CD14-positive monocyte (primary cell): ENCODE data around the gene APBA3. TPM values are rescaled to one million over a fixed set of nuclear protein-coding genes. Genes with fewer than 3 reads are reported as not detected.

Source experiments
- DNase-seq, 3 donors: peaks; one replicate each; pipeline ENCODE4 v3.0.0-alpha.2; 2011 to 2022
- H2AFZ ChIP-seq: 2 replicates; pipeline ENCODE4 v1.6.0; 2012; ENCODE audit warnings: mild to moderate bottlenecking, low read depth, low read length, inconsistent platforms; ENCODE audit not compliant: insufficient read depth, poor library complexity, severe bottlenecking
- H3K27ac ChIP-seq, 2 donors: 1 replicate in 1 of 2; 2 replicates in 1 of 2; pipeline ENCODE4 v1.5.1; 2012 to 2013; ENCODE audit warnings: low read length in 2 of 2, control low read depth in 1 of 2, inconsistent platforms in 1 of 2, low read depth in 1 of 2, mild to moderate bottlenecking in 1 of 2
- H3K27me3 ChIP-seq, 2 donors: one replicate each; pipeline versions ENCODE4 v1.6.0 to v1.6.1; 2011 to 2013; ENCODE audit warnings: low read length in 2 of 2; ENCODE audit not compliant: control insufficient read depth in 2 of 2, insufficient read depth in 2 of 2
- H3K36me3 ChIP-seq, 2 donors: replicated peaks in 1 of 2; 1 replicate in 1 of 2; 2 replicates in 1 of 2; pipeline versions ENCODE4 v1.5.1 to v1.6.1; 2012 to 2013; ENCODE audit warnings: low read length in 2 of 2, control low read depth in 1 of 2, inconsistent platforms in 1 of 2, mild to moderate bottlenecking in 1 of 2; ENCODE audit not compliant: insufficient read depth in 2 of 2, control insufficient read depth in 1 of 2
- H3K4me1 ChIP-seq, 2 donors: 1 replicate in 1 of 2; 2 replicates in 1 of 2; pipeline versions ENCODE4 v1.5.1 to v1.6.1; 2012 to 2013; ENCODE audit warnings: low read length in 2 of 2, control low read depth in 1 of 2, inconsistent platforms in 1 of 2, mild to moderate bottlenecking in 1 of 2, moderate library complexity in 1 of 2; ENCODE audit not compliant: insufficient read depth in 2 of 2, control insufficient read depth in 1 of 2
- H3K4me2 ChIP-seq: replicated peaks from 2 replicates; pipeline ENCODE3; 2012; ENCODE audit warnings: low read length, moderate library complexity, mild to moderate bottlenecking; ENCODE audit not compliant: poor library complexity, severe bottlenecking; ENCODE audit errors: extremely low read depth
- H3K4me3 ChIP-seq, 3 experiments: fragments of 200-600 bp in 1 of 3; sonication (generic) in 1 of 3; replicated peaks in 1 of 3; 1 replicate in 2 of 3; 2 replicates in 1 of 3; pipeline ENCODE4 v1.5.1; 2011 to 2013; ENCODE audit warnings: low read length in 3 of 3, mild to moderate bottlenecking in 3 of 3, control low read depth in 2 of 3, low read depth in 2 of 3, inconsistent platforms in 1 of 3, moderate library complexity in 1 of 3
- H3K79me2 ChIP-seq: 2 replicates; pipeline ENCODE4 v1.6.0; 2012; ENCODE audit warnings: mild to moderate bottlenecking, control low read depth, inconsistent platforms, low read length, moderate library complexity; ENCODE audit not compliant: insufficient read depth
- H3K9ac ChIP-seq: 2 replicates; pipeline ENCODE4 v1.6.0; 2017; ENCODE audit warnings: low read length, mild to moderate bottlenecking; ENCODE audit not compliant: insufficient read depth, poor library complexity, severe bottlenecking
- H3K9me3 ChIP-seq, 2 donors: replicated peaks in 1 of 2; 1 replicate in 1 of 2; 2 replicates in 1 of 2; pipeline versions ENCODE4 v1.5.1 to v1.6.1; 2012 to 2013; ENCODE audit warnings: low read length in 2 of 2, control low read depth in 1 of 2; ENCODE audit not compliant: control insufficient read depth in 1 of 2, insufficient read depth in 1 of 2
- H4K20me1 ChIP-seq: 2 replicates; pipeline ENCODE4 v1.6.0; 2012; ENCODE audit warnings: mild to moderate bottlenecking, low read length, control low read depth, moderate library complexity; ENCODE audit not compliant: insufficient read depth
- H3K27ac Mint-ChIP-seq, 7 donors: one replicate each; pipeline ENCODE4 v1.8.0; 2020; ENCODE audit warnings: mild to moderate bottlenecking in 7 of 7, mixed read lengths in 7 of 7, moderate library complexity in 6 of 7, inconsistent platforms in 2 of 7
- H3K27me3 Mint-ChIP-seq, 3 donors: one replicate each; pipeline ENCODE4 v1.8.0; 2021 to 2022; ENCODE audit warnings: low read depth in 3 of 3, mild to moderate bottlenecking in 3 of 3, mixed read lengths in 3 of 3, moderate library complexity in 3 of 3, inconsistent platforms in 1 of 3
- H3K36me3 Mint-ChIP-seq, 2 donors: one replicate each; pipeline ENCODE4 v1.8.0; 2020; ENCODE audit warnings: mixed read lengths in 2 of 2, inconsistent platforms in 1 of 2, mild to moderate bottlenecking in 1 of 2
- H3K4me1 Mint-ChIP-seq: one replicate; pipeline ENCODE4 v1.8.0; 2020; ENCODE audit warnings: mild to moderate bottlenecking, mixed read lengths
- H3K4me3 Mint-ChIP-seq, 2 donors: one replicate each; pipeline ENCODE4 v1.8.0; 2020; ENCODE audit warnings: mild to moderate bottlenecking in 2 of 2, mixed read lengths in 2 of 2, moderate library complexity in 1 of 2
- H3K9me3 Mint-ChIP-seq, 7 donors: one replicate each; pipeline ENCODE4 v1.8.0; 2020 to 2022; ENCODE audit warnings: mixed read lengths in 7 of 7, mild to moderate bottlenecking in 6 of 7, moderate library complexity in 6 of 7, inconsistent platforms in 2 of 7
- WGBS: methylation state at CpG from one replicate; pipeline ENCODE4 v1.1.5; 2013; ENCODE audit warnings: missing lambda C conversion rate; ENCODE audit not compliant: insufficient coverage; 5-methylcytosine and 5-hydroxymethylcytosine counted together
- intact Hi-C, 2 donors: fragments of 100-400 bp; cut with micrococcal nuclease; formaldehyde crosslinking; loops; one replicate each; pipeline versions ENCODE4 v1.15.0 to v1.15.1; 2023
- polyA plus RNA-seq, 3 donors: library from polyadenylated mRNA; depleted of rRNA in 1 of 3; unstranded in 2 of 3; stranded (reverse) in 1 of 3; fragments of 300-500 nt in 2 of 3; fragments of >200 nt in 1 of 3; fragmentation: Illumina TruSeq in 2 of 3; gene quantifications; 1 replicate in 2 of 3; 2 replicates in 1 of 3; pipeline ENCODE4 v1.2.3, GENCODE V29; 2012 to 2021
- TF ChIP-seq, protein P1 (sequence below): fragments of 200-600 bp; IDR thresholded peaks from one replicate; pipeline ENCODE4 v1.8.0; 2022; ENCODE audit warnings: antibody characterized with exemption, mild to moderate bottlenecking

The APBA3 gene
- polyA plus RNA-seq, 3 donors = 14.5 to 23.1 (median 16.1) TPM

- peaks cover 2 to 5% of the 10 kb centered on the region in 2 donors for H3K9me3 ChIP-seq
- WGBS = 90% methylated on average over 3 of the region's 3 CpGs
- no peak overlapping the region for H2AFZ ChIP-seq
- no peaks in the 10 kb centered on the region for H4K20me1 ChIP-seq
- no peak for DNase-seq
- no peaks in the 10 kb centered on the region for H3K36me3 ChIP-seq
- no peak overlapping the region for H3K4me3 Mint-ChIP-seq
- H3K9ac ChIP-seq = no peak overlapping the region
- no peaks in the 10 kb centered on the region for H3K4me1 Mint-ChIP-seq
- no peaks in the 10 kb centered on the region for H3K4me1 ChIP-seq
- no peak overlapping the region for H3K27ac ChIP-seq
- TF ChIP-seq, protein P1, sequence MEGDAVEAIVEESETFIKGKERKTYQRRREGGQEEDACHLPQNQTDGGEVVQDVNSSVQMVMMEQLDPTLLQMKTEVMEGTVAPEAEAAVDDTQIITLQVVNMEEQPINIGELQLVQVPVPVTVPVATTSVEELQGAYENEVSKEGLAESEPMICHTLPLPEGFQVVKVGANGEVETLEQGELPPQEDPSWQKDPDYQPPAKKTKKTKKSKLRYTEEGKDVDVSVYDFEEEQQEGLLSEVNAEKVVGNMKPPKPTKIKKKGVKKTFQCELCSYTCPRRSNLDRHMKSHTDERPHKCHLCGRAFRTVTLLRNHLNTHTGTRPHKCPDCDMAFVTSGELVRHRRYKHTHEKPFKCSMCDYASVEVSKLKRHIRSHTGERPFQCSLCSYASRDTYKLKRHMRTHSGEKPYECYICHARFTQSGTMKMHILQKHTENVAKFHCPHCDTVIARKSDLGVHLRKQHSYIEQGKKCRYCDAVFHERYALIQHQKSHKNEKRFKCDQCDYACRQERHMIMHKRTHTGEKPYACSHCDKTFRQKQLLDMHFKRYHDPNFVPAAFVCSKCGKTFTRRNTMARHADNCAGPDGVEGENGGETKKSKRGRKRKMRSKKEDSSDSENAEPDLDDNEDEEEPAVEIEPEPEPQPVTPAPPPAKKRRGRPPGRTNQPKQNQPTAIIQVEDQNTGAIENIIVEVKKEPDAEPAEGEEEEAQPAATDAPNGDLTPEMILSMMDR = no peak
- H3K27ac Mint-ChIP-seq = no peak overlapping the region
- H3K36me3 Mint-ChIP-seq = no peaks in the 10 kb centered on the region
- H3K79me2 ChIP-seq = no peaks in the 10 kb centered on the region
- H3K27me3 Mint-ChIP-seq = peaks cover 10 to 19% (median 15%) of the 10 kb centered on the region in 3 donors
- H3K4me3 ChIP-seq = no peak overlapping the region
- H3K4me2 ChIP-seq = no peak overlapping the region
- H3K27me3 ChIP-seq = no peaks in the 10 kb centered on the region
- intact Hi-C loops = no loop called here
- H3K9me3 Mint-ChIP-seq = peaks cover 6 to 24% (median 17%) of the 10 kb centered on the region in 7 donors
Measured at GRCh38 chr19:3793799-3794198, 32.3 kb upstream of the APBA3 start.

- no peak overlapping the region for H3K9ac ChIP-seq
- H3K27me3 ChIP-seq = no peaks in the 10 kb centered on the region
- H3K4me1 ChIP-seq = no peaks in the 10 kb centered on the region
- no peak overlapping the region for H2AFZ ChIP-seq
- no peak overlapping the region for H3K4me3 ChIP-seq
- no peaks in the 10 kb centered on the region for H3K36me3 ChIP-seq
- no peaks in the 10 kb centered on the region for H3K36me3 Mint-ChIP-seq
- DNase-seq = no peak
- no peak overlapping the region for H3K4me3 Mint-ChIP-seq
- WGBS = no CpG with 5 or more reads among the region's 3 CpGs
- no peaks in the 10 kb centered on the region for H3K4me1 Mint-ChIP-seq
- intact Hi-C loops = no loop called here
- H3K9me3 ChIP-seq = peaks cover 2 to 5% of the 10 kb centered on the region in 2 donors
- peaks cover 6 to 21% (median 13%) of the 10 kb centered on the region in 7 donors for H3K9me3 Mint-ChIP-seq
- TF ChIP-seq, protein P1 = no peak
- H4K20me1 ChIP-seq = no peaks in the 10 kb centered on the region
- H3K4me2 ChIP-seq = no peak overlapping the region
- H3K27ac Mint-ChIP-seq = no peak overlapping the region
- no peaks in the 10 kb centered on the region for H3K79me2 ChIP-seq
- H3K27ac ChIP-seq = no peak overlapping the region
- peaks cover 9 to 15% (median 11%) of the 10 kb centered on the region in 3 donors for H3K27me3 Mint-ChIP-seq
Measured at GRCh38 chr19:3792114-3792513, 30.6 kb upstream of the APBA3 start.
